GM12878 (cell line): Measurements from ENCODE around the gene VIT. TPM values are rescaled to one million over a fixed set of nuclear protein-coding genes. Genes with fewer than 3 reads are reported as not detected.

Source experiments
- ATAC-seq: fragments of 200-7000 bp; cut with Tn5 transposase; 3 replicates; pipeline ENCODE4 v1.9.1; 2020; ENCODE audit warnings: mild to moderate bottlenecking, moderate library complexity
- BruUV-seq: library from RNA; stranded (reverse); fragments of 400-500 nt; replicated peaks from 2 replicates; lab custom pipeline; 2021; lab: Mats Ljungman, UMichigan
- CTCF ChIA-PET: fragments of 300-600 bp; sonication (Branson Sonifier 250); formaldehyde crosslinking; extraction: SDS; loops from one replicate; lab custom pipeline; 2021; ENCODE audit warnings: inconsistent platforms; lab: Yijun Ruan, JAX
- POLR2A ChIA-PET: fragments of 350-600 bp; formaldehyde crosslinking; extraction: SDS; loops from one replicate; lab custom pipeline; 2021; ENCODE audit warnings: inconsistent platforms; lab: Charles Lee
- RAD21 ChIA-PET: fragments of 300-600 bp; sonication (Branson Sonifier 250); formaldehyde crosslinking; loops from one replicate; lab custom pipeline; 2023; ENCODE audit warnings: antibody characterized with exemption; ENCODE audit not compliant: unreplicated experiment; lab: Charles Lee
- SMC1A ChIA-PET: fragments of 300-600 bp; sonication (Branson Sonifier 250); formaldehyde crosslinking; loops from one replicate; lab custom pipeline; 2023; ENCODE audit not compliant: unreplicated experiment, uncharacterized antibody; lab: Charles Lee
- DNase-seq: peaks from one replicate; pipeline ENCODE4 v3.0.0-alpha.2; 2011; ENCODE audit warnings: low read depth, low spot score
- FAIRE-seq: peaks from 3 replicates; lab custom pipeline; 2011; peaks lifted over from hg19 to GRCh38; lab: Jason Lieb, UNC
- H2AFZ ChIP-seq: 2 replicates; pipeline ENCODE4 v1.6.0; 2011; ENCODE audit warnings: low read depth, low read length, control low read depth; ENCODE audit not compliant: control insufficient read depth
- H3K27ac ChIP-seq: 2 replicates; pipeline ENCODE4 v1.5.1; 2011; ENCODE audit warnings: control low read depth; ENCODE audit not compliant: control insufficient read depth, insufficient read depth
- H3K27me3 ChIP-seq, 2 experiments: replicated peaks in 1 of 2; 2 replicates each; pipeline versions ENCODE4 v1.6.0 to v1.6.1; 2011; ENCODE audit warnings: low read length in 1 of 2; ENCODE audit not compliant: control insufficient read depth in 2 of 2, insufficient read depth in 2 of 2
- H3K36me3 ChIP-seq, 2 experiments: 2 replicates each; pipeline ENCODE4 v1.5.1; 2011; ENCODE audit warnings: low read length in 1 of 2; ENCODE audit not compliant: control insufficient read depth in 2 of 2, insufficient read depth in 2 of 2
- H3K4me1 ChIP-seq: 2 replicates; pipeline ENCODE4 v1.6.1; 2011; ENCODE audit warnings: mild to moderate bottlenecking, low read length, moderate library complexity, mixed read lengths; ENCODE audit not compliant: control insufficient read depth, insufficient read depth
- H3K4me2 ChIP-seq: 2 replicates; pipeline ENCODE4 v1.6.0; 2011; ENCODE audit warnings: control low read depth; ENCODE audit not compliant: control insufficient read depth, insufficient read depth
- H3K4me3 ChIP-seq: fragments of 200-600 bp; sonication (generic); 2 replicates; pipeline ENCODE4 v1.5.1; 2016
- H3K79me2 ChIP-seq: 2 replicates; pipeline ENCODE4 v1.6.0; 2011; ENCODE audit warnings: low read length; ENCODE audit not compliant: control insufficient read depth, insufficient read depth
- H3K9ac ChIP-seq: 2 replicates; pipeline ENCODE4 v1.8.0; 2011; ENCODE audit warnings: low read length, control low read depth, mixed read lengths; ENCODE audit not compliant: control insufficient read depth, insufficient read depth
- H3K9me3 ChIP-seq: replicated peaks from 3 replicates; pipeline ENCODE4 v1.5.1; 2011; ENCODE audit warnings: mild to moderate bottlenecking, low read length; ENCODE audit not compliant: control insufficient read depth, insufficient read depth
- H4K20me1 ChIP-seq: 2 replicates; pipeline ENCODE4 v1.6.0; 2011; ENCODE audit not compliant: control insufficient read depth, insufficient read depth
- KAT2A ChIP-seq: conservative IDR thresholded peaks from 2 replicates; pipeline ENCODE4 v1.6.1; 2011; ENCODE audit warnings: low read depth, low read length; ENCODE audit not compliant: control insufficient read depth
- MEF2A ChIP-seq: IDR thresholded peaks from 2 replicates; pipeline ENCODE4 v1.6.1; 2011; ENCODE audit warnings: low read depth, mild to moderate bottlenecking, low read length, moderate library complexity; ENCODE audit not compliant: insufficient read depth
- SMARCA5 ChIP-seq: fragments of 450-650 bp; IDR thresholded peaks from 2 replicates; pipeline ENCODE4 v1.6.1; 2017; ENCODE audit warnings: mild to moderate bottlenecking
- SMC3 ChIP-seq: IDR thresholded peaks from 2 replicates; pipeline ENCODE4 v1.6.1; 2011; ENCODE audit warnings: low read length, improper control_type of control experiment, borderline replicate concordance
- SP1 ChIP-seq: IDR thresholded peaks from one replicate; pipeline ENCODE4 v1.6.1; 2011; ENCODE audit warnings: low read depth, low read length
- ZNF207 ChIP-seq: fragments of 450-650 bp; IDR thresholded peaks from 2 replicates; pipeline ENCODE4 v1.6.1; 2014; ENCODE audit warnings: antibody characterized with exemption, mild to moderate bottlenecking, borderline replicate concordance
- WGBS: methylation state at CpG from one replicate; pipeline ENCODE4 v1.1.6; 2016; ENCODE audit warnings: low lambda C conversion rate; ENCODE audit not compliant: insufficient replicate concordance, insufficient coverage; ENCODE audit errors: missing lambda C conversion rate; 5-methylcytosine and 5-hydroxymethylcytosine counted together
- in situ Hi-C: fragments of 300-500 bp; cut with MboI; formaldehyde crosslinking; loops from 9 replicates; pipeline ENCODE4 v1.14.3; 2018; ENCODE audit warnings: mixed read lengths
- intact Hi-C: fragments of 100-400 bp; cut with micrococcal nuclease; formaldehyde crosslinking; loops from one replicate; pipeline ENCODE4 v1.14.2; 2022; ENCODE audit not compliant: unreplicated experiment
- polyA plus RNA-seq, 11 experiments: library from polyadenylated mRNA; depleted of rRNA in 4 of 11; unstranded in 6 of 11; stranded (reverse) in 5 of 11; fragments of >200 nt; fragmentation: Nextera tagmentation in 4 of 11; fragmentation: Illumina TruSeq in 1 of 11; extraction: Ambion mirVana in 4 of 11; extraction: Trizol in 1 of 11; gene quantifications; 1 replicate in 1 of 11; 2 replicates in 10 of 11; pipeline versions ENCODE4 v1.2.1 to v1.2.3, GENCODE V29; 2011 to 2016; ENCODE audit warnings: inconsistent platforms in 2 of 11, missing spikeins in 2 of 11, low read depth in 1 of 11
- total RNA-seq, 4 experiments: library from RNA; depleted of rRNA in 3 of 4; stranded (reverse); fragments of >200 nt in 3 of 4; fragmentation: Illumina TruSeq in 1 of 4; extraction: Trizol in 1 of 4; gene quantifications; 2 replicates each; pipeline versions ENCODE4 v1.2.1 to v1.2.3, GENCODE V29; 2013 to 2021
- TF ChIP-seq, protein P1 (sequence below): fragments of 450-650 bp; IDR thresholded peaks from 2 replicates; pipeline ENCODE4 v1.6.1; 2017; ENCODE audit warnings: antibody characterized with exemption, mild to moderate bottlenecking, moderate library complexity
- TF ChIP-seq, protein P2 (sequence below): fragments of 150-350 bp; IDR thresholded peaks from 2 replicates; pipeline ENCODE4 v1.6.1; 2014; ENCODE audit warnings: mild to moderate bottlenecking, low read depth, low read length
- TF ChIP-seq, protein P3 (sequence below), 3 experiments: IDR thresholded peaks in 2 of 3; conservative IDR thresholded peaks in 1 of 3; 2 replicates each; pipeline ENCODE4 v1.5.1; 2011; ENCODE audit warnings: low read depth in 3 of 3, low read length in 3 of 3, mild to moderate bottlenecking in 3 of 3, control low read depth in 2 of 3, moderate library complexity in 2 of 3, inconsistent platforms in 1 of 3, mixed read lengths in 1 of 3; ENCODE audit not compliant: control insufficient read depth in 2 of 3, insufficient read depth in 1 of 3; ENCODE audit errors: extremely low read depth in 1 of 3
- TF ChIP-seq, protein P4 (sequence below): IDR thresholded peaks from 2 replicates; pipeline ENCODE4 v1.6.1; 2012; ENCODE audit warnings: low read depth, low read length, improper control_type of control experiment

Gene VIT
- total and polyA plus RNA-seq, 10 of the 15 experiments (the other 5 are each of a cell fraction or from before 2014, with no cell fraction given), result 0.05 to 0.14 TPM; not detected in 8

DNA sequence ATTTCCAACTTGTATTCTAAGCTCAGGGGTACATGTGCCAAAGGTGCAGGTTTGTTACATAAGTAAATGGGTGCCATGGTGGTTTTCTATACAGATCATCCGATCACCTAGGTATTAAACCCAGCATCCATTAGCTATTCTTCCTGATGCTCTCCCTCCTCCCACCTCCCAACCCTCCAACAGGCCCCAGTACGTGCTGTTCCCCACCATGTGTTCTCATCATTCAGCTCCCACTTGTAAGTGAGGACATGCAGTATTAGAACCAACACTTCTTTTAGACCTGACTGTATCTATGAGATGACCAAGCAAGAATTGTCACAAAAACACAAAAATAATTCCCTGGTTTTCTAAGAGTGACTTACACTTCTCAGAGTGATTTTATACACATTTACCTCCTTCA, 83.0 kb downstream of the VIT start (continued):
- TF ChIP-seq MEF2A, result no peak

DNA sequence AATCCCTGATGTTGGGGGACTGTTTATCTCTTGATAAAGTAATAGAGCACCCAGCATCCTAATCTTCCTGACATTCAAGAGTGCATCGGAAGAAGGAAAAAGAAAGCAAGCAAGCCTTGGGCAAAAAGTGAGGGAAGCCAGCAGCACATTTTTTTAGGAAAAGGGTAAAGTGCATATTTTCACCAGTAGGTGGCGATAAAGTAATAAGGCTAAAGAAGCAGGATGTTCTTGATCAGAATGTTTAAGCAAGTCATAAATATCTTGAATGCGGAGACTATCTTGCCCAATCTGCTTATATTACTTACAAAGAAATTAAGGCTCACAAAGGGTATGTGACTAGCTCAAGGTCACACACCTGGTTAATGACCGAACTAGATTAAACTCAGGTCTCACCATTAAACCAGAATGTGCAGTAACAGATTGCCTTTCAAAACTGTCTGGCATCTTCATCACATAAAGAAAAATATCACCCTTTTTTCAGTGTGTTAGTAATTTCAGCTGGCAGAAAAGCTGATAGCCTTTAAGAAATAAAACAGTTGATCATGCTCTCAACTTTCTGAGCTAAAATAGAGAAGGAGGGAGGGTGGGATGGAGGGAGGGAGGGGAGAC, 83.8 kb downstream of the VIT start:
- Histone ChIP-seq H3K4me3 (no peak overlapping the region), H3K4me2 (no peak overlapping the region), H4K20me1 (no peaks in the 10 kb centered on the region), H3K36me3 (no peaks in the 10 kb centered on the region), H3K27ac (no peak overlapping the region), H2AFZ (0 out of 2 replicates have a peak overlapping the region, but pooled peaks have one; percentile 17), H3K9ac (no peak overlapping the region), H3K79me2 (no peaks in the 10 kb centered on the region), H3K27me3 (peaks cover 0 to 3% of the 10 kb centered on the region in 2 experiments; a peak in 2 of 4 replicates), H3K9me3 (no peaks in the 10 kb centered on the region), H3K4me1 (no peaks in the 10 kb centered on the region)
- in situ Hi-C loops (no loop called here), intact Hi-C loops (loop anchor here (2.0 to 10.0 kb wide), 2 partner anchors 138 to 426 kb away; partner anchors contain the start of gene CRIM1)
- ChIA-PET SMC1A (interaction anchor here (0.7 to 1.2 kb wide), 4 partner anchors 13 to 265 kb away, joined by 3 read pairs; no protein-coding TSS in a partner anchor), RAD21 (no interaction called here), CTCF (interaction anchor here (0.6 to 3.6 kb wide), 19 partner anchors 8 to 615 kb away, joined by 3 to 17 read pairs (median 5); no protein-coding TSS in a partner anchor), POLR2A (no interaction called here)
- DNase-seq, result peak; percentile 16
- peak; percentile 70 for ATAC-seq
- BruUV-seq, result no TSS peak
- WGBS, result 4% methylated on average over 4 of the region's 4 CpGs
- peak; percentile 75 for FAIRE-seq
- TF ChIP-seq, protein P1, sequence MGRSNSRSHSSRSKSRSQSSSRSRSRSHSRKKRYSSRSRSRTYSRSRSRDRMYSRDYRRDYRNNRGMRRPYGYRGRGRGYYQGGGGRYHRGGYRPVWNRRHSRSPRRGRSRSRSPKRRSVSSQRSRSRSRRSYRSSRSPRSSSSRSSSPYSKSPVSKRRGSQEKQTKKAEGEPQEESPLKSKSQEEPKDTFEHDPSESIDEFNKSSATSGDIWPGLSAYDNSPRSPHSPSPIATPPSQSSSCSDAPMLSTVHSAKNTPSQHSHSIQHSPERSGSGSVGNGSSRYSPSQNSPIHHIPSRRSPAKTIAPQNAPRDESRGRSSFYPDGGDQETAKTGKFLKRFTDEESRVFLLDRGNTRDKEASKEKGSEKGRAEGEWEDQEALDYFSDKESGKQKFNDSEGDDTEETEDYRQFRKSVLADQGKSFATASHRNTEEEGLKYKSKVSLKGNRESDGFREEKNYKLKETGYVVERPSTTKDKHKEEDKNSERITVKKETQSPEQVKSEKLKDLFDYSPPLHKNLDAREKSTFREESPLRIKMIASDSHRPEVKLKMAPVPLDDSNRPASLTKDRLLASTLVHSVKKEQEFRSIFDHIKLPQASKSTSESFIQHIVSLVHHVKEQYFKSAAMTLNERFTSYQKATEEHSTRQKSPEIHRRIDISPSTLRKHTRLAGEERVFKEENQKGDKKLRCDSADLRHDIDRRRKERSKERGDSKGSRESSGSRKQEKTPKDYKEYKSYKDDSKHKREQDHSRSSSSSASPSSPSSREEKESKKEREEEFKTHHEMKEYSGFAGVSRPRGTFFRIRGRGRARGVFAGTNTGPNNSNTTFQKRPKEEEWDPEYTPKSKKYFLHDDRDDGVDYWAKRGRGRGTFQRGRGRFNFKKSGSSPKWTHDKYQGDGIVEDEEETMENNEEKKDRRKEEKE, result no peak
- TF ChIP-seq SMARCA5, result no peak
- peak; percentile 57 for TF ChIP-seq SMC3
- TF ChIP-seq, protein P2, sequence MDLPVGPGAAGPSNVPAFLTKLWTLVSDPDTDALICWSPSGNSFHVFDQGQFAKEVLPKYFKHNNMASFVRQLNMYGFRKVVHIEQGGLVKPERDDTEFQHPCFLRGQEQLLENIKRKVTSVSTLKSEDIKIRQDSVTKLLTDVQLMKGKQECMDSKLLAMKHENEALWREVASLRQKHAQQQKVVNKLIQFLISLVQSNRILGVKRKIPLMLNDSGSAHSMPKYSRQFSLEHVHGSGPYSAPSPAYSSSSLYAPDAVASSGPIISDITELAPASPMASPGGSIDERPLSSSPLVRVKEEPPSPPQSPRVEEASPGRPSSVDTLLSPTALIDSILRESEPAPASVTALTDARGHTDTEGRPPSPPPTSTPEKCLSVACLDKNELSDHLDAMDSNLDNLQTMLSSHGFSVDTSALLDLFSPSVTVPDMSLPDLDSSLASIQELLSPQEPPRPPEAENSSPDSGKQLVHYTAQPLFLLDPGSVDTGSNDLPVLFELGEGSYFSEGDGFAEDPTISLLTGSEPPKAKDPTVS, result no peak
- TF ChIP-seq, protein P3, sequence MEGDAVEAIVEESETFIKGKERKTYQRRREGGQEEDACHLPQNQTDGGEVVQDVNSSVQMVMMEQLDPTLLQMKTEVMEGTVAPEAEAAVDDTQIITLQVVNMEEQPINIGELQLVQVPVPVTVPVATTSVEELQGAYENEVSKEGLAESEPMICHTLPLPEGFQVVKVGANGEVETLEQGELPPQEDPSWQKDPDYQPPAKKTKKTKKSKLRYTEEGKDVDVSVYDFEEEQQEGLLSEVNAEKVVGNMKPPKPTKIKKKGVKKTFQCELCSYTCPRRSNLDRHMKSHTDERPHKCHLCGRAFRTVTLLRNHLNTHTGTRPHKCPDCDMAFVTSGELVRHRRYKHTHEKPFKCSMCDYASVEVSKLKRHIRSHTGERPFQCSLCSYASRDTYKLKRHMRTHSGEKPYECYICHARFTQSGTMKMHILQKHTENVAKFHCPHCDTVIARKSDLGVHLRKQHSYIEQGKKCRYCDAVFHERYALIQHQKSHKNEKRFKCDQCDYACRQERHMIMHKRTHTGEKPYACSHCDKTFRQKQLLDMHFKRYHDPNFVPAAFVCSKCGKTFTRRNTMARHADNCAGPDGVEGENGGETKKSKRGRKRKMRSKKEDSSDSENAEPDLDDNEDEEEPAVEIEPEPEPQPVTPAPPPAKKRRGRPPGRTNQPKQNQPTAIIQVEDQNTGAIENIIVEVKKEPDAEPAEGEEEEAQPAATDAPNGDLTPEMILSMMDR (IDR thresholded peaks at IDR 0.05 in 2 of 3, conservative IDR thresholded peaks at IDR 0.05 in 1 of 3; ENCODE audit: control insufficient read depth in 2 of 3, extremely low read depth in 1 of 3, insufficient read depth in 1 of 3, low read depth in 3 of 3, low read length in 3 of 3), result peak; percentile 65 to 86 (median 78)
- TF ChIP-seq KAT2A, result no peak
- TF ChIP-seq SP1, result no peak
- TF ChIP-seq, protein P4, sequence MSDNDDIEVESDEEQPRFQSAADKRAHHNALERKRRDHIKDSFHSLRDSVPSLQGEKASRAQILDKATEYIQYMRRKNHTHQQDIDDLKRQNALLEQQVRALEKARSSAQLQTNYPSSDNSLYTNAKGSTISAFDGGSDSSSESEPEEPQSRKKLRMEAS, result no peak
- TF ChIP-seq ZNF207, result no peak
